OCI-M2 (cell line): ENCODE measurements around the gene RUNDC1.

ENCODE experiments used
- DNase-seq: peaks from one replicate; lab custom pipeline; 2025; ENCODE audit not compliant: unreplicated experiment; lab: John Stamatoyannopoulos, UW

Gene RUNDC1

GRCh38 chr17:43018008-43018853 is 37.9 kb downstream of the RUNDC1 start:
- no peak for DNase-seq

- DNase-seq = no peak
Observed at GRCh38 chr17:43018932-43019331, 38.6 kb downstream of the RUNDC1 start.

DNA sequence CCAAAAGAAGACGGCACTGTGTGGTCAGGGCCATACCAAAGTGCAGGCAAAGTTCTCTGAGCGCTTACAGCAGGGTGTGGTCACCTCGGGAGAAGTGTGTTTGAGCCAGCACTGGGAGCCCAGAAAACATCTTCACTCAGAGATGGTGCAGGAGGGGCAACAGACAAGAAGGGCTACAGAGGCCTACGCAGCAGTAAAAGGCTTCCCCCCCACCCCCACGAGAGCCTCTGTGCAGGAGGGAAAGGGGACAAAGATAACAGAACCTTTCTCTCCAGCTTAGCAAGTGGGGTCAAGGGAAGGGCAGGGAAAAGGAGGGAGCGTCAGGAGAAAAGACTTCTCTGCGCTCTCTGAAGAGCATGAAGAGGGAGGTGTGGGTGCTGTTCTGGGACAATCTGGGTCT is 39.1 kb downstream of the RUNDC1 start:
- DNase-seq = no peak

GRCh38 chr17:43020030-43020621 is 39.8 kb downstream of the RUNDC1 start:
- no peak for DNase-seq

GRCh38 chr17:43020789-43021740 is 40.7 kb downstream of the RUNDC1 start:
- peak; percentile 39 for DNase-seq

GRCh38 chr17:43021741-43022512 is 41.6 kb downstream of the RUNDC1 start, which contains the start of gene VAT1:
VAT1 (minus strand) TSS chr17:43022385; CDS start chr17:43022322, 63 bp downstream.
- DNase-seq = no peak

DNA sequence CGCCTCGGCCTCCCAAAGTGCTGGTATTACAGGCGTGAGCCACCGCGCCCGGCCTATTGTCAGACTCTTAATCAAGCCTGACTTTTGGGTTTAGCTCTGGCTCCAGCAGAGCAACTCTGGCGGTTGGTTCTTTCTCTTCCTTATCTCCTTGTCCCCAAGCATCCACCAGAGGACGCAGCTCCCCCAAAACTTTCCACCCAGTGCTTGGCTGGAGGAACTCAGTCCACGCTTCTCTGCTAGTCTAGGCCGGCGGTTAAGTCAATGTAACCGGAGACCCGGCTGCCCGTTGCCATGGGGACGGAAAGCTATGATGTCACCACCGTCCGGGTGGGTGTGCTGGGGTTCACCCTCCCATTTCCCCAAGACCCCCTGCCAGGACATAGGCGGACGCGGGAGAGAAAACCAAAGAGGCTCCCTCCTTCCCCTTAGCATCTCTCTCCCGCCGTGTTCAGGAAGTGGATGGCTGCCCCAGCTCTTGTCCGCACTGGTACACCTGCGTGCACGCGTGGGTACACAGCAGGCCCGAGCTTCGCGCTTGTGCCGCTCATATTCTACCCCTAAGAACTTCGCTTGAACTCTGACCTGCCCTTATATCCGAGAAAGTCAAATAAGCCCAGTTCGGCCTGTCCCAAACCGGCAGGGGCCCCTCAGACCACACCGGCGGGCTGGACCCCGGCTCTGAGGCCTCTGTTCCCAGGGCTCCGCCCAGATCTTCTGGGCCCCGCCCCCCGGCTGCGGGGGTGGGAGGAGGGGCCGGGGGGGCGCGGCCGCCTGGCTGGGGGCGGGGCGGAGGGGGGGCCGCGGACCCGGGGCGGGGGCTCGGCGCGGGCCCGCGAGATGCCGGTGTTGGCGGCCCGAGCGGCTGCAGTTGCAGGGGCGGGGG is 44.3 kb downstream of the RUNDC1 start, which contains the start of gene RND2:
Gene RND2 (plus strand): TSS at position 825 of the 883 bp plus-strand sequence. CDS start 117 bp downstream, outside the sequence.
- DNase-seq = peak; percentile 79

- DNase-seq = no peak
Observed at GRCh38 chr17:43025290-43025657, 44.9 kb downstream of the RUNDC1 start.

DNA sequence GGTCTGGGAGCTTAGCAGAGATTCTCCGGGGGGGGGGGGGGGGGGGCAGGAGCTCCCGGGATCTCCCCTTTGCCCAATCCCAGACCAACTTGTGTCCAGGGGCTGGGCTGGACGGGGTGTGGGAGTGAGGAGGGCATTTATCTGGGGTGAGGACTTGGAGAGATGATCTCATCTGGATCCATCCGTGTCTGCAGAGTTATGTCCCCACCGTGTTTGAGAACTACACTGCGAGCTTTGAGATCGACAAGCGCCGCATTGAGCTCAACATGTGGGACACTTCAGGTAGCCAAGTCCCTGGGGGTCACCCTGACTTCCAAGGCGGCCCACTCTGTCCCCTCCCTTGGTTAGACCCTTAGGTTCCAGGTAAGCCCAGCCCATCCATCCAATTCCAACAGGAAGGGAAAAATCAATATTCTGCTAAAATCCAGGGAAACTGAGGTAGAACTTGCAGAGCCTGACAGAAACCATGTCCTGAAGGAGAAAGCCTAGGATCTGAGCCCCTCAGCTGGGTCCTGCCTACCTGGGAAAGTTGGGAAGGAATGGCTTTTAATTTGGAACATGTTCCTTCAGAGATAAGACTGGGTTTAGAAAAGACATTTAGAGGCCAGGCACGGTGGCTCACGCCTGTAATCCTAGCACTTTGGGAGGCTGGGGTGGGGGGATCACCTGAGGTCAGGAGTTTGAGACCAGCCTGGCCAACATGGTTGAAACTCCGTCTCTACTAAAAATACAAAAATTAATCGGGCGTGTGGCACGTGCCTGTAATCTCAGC is 45.6 kb downstream of the RUNDC1 start:
- no peak for DNase-seq

GRCh38 chr17:43026595-43026994 is 46.2 kb downstream of the RUNDC1 start:
- no peak for DNase-seq

DNA sequence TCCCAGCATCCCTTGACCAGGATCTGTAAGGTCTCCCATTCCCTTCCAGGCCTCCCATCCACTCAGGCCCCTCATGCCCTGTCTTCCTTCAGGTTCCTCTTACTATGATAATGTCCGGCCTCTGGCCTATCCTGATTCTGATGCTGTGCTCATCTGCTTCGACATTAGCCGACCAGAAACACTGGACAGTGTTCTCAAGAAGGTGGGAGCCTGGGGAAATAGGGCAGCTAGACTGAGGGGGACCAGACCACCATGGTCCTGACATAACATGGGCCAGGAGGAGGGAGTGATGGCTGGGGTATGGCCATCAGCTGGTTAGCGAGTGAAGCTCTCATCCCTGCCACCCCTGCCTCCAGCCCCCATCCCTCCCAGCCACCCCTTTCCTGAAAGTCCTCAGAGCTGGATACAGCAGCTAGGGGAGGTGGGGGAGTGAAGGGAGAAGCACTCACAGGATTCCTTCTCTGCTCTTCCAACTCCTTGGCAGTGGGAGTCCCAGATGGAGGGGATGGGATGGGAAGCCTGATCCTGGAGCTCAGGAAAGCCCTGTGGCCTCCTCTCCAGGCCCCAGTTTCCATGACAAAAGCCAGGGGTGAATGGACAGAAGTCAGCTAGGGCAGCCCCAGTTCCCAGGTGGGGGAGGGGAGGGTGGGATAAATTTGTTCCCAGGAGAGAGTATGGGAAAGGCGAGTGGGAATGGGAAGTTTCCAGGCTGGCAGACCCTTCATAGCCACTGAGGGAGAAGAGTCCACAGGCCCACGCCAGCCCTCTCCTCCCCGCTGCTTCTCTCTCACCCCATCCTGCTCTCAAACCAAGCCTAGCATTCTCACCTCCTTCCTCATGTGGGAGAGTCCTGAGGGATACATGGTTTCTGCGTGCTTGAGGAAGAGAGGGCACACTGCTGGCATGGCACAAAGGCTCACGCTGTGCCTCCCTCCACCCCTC is 47.0 kb downstream of the RUNDC1 start:
- DNase-seq = no peak

- no peak for DNase-seq
Observed at GRCh38 chr17:43028221-43028861, 48.0 kb downstream of the RUNDC1 start.

DNA sequence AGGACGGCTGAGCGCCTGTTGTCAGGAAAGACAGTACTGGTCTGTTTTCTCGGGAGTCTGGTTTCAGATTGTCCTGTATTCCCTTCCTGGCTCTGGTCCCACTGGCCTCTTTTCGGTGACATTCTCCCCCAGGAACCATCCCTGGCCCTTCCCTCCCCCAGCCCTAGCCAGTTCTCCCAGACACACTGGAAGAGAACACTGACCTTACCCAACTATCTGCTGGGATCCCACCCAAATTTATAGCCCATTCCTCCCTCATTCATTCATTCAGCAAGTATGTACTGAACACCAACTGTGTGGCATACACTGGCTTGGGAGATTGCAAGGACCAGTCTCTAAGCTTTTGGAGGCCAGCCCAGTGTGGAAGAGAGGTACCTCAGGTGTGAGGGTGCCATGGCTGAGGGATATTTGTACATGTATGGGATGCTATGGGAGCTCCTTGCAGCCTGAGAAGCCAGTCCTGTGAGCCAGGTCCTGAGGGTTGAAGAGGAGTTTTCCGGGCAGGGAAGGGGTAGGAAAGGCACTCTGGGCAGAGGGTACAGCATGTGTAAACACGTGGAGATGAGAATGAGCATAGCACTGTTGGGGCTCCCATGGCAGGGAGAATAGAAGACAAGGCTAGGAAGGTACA is 49.9 kb downstream of the RUNDC1 start:
- no peak for DNase-seq

GRCh38 chr17:43031666-43032065 is 51.3 kb downstream of the RUNDC1 start:
- no peak for DNase-seq

GRCh38 chr17:43033948-43034881 is 53.9 kb downstream of the RUNDC1 start:
- no peak for DNase-seq

DNA sequence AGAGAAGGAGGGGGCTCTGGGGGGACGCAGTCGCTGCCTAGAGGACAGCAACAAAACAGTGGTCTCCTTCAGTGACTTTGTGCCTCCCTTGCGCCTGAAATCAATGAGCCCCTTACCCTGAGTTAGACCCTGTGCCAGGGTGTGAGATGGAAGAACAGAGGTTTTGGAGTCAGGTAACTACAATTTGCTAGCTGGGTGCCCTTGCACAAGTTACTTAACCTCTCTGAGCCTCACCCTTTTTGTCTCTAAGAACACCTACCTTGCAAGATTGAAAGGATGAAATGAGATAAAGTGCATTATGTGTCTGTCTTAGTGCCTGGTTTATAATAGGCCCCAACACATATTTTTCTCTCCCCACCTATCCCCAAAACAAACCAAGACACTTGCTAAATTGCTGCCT is 54.5 kb downstream of the RUNDC1 start:
- DNase-seq = no peak
